IMR-90 (cell line): ENCODE measurements around the gene ADCY9. TPM values are rescaled to one million over a fixed set of nuclear protein-coding genes. Genes with fewer than 3 reads are reported as not detected.
A peak's percentile ranks its signal among the peaks of the same experiment; 100 is the strongest.

ENCODE experiments used
- ATAC-seq: fragments of 200-7000 bp; cut with Tn5 transposase; 2 replicates; pipeline ENCODE4 v1.9.1; 2020; ENCODE audit warnings: low read depth, mild to moderate bottlenecking, moderate library complexity
- BruUV-seq: library from RNA; stranded (reverse); fragments of 400-500 nt; replicated peaks from 2 replicates; lab custom pipeline; 2021; lab: Mats Ljungman, UMichigan
- CTCF ChIA-PET: fragments of 300-600 bp; formaldehyde crosslinking; extraction: SDS; loops from one replicate; lab custom pipeline; 2021; ENCODE audit warnings: antibody characterized with exemption; lab: Yijun Ruan, JAX
- POLR2A ChIA-PET: fragments of 300-600 bp; sonication (Branson Sonifier 250); formaldehyde crosslinking; loops from one replicate; lab custom pipeline; 2022; ENCODE audit warnings: antibody characterized with exemption; ENCODE audit not compliant: unreplicated experiment; lab: Charles Lee
- DNase-seq: peaks from one replicate; pipeline ENCODE4 v3.0.0; 2013
- H2AFZ ChIP-seq: replicated peaks from 2 replicates; pipeline ENCODE3; 2013; ENCODE audit warnings: low read length, mild to moderate bottlenecking; ENCODE audit not compliant: poor library complexity
- H2AK5ac ChIP-seq: 2 replicates; pipeline ENCODE4 v1.6.1; 2013; ENCODE audit warnings: low read depth, low read length, inconsistent platforms
- H2AK9ac ChIP-seq: replicated peaks from 2 replicates; pipeline ENCODE3; 2013; ENCODE audit warnings: mild to moderate bottlenecking, low read depth, low read length, moderate library complexity; ENCODE audit not compliant: poor library complexity
- H2BK120ac ChIP-seq: 2 replicates; pipeline ENCODE4 v1.6.1; 2013; ENCODE audit warnings: low read depth, low read length, inconsistent platforms
- H2BK15ac ChIP-seq: 3 replicates; pipeline ENCODE4 v1.6.1; 2013; ENCODE audit warnings: low read depth, low read length, inconsistent platforms
- H2BK20ac ChIP-seq: 2 replicates; pipeline ENCODE4 v1.6.1; 2013; ENCODE audit warnings: low read depth, mild to moderate bottlenecking, inconsistent platforms, low read length, moderate library complexity
- H2BK5ac ChIP-seq: 2 replicates; pipeline ENCODE4 v1.6.1; 2013; ENCODE audit warnings: mild to moderate bottlenecking, low read depth, low read length, inconsistent platforms; ENCODE audit not compliant: poor library complexity, severe bottlenecking
- H3K14ac ChIP-seq: replicated peaks from 2 replicates; pipeline ENCODE4 v1.6.1; 2013; ENCODE audit warnings: low read depth, low read length, inconsistent platforms
- H3K18ac ChIP-seq: 2 replicates; pipeline ENCODE4 v1.6.1; 2013; ENCODE audit warnings: low read depth, low read length, control low read depth
- H3K23ac ChIP-seq: 2 replicates; pipeline ENCODE4 v1.6.1; 2013; ENCODE audit warnings: low read depth, low read length, inconsistent platforms
- H3K27ac ChIP-seq: 2 replicates; pipeline ENCODE4 v1.5.1; 2013; ENCODE audit warnings: mild to moderate bottlenecking, control low read depth, low read length; ENCODE audit not compliant: insufficient read depth
- H3K27me3 ChIP-seq: 2 replicates; pipeline ENCODE4 v1.6.1; 2013; ENCODE audit warnings: low read length; ENCODE audit not compliant: control insufficient read depth, insufficient read depth
- H3K36me3 ChIP-seq: 2 replicates; pipeline ENCODE4 v1.6.1; 2013; ENCODE audit warnings: low read length, mixed read lengths; ENCODE audit not compliant: control insufficient read depth, insufficient read depth
- H3K4ac ChIP-seq: 2 replicates; pipeline ENCODE4 v1.6.1; 2013; ENCODE audit warnings: low read depth, low read length, inconsistent platforms
- H3K4me1 ChIP-seq: 2 replicates; pipeline ENCODE4 v1.6.1; 2013; ENCODE audit warnings: low read length, mixed read lengths; ENCODE audit not compliant: control insufficient read depth, insufficient read depth
- H3K4me2 ChIP-seq: 2 replicates; pipeline ENCODE4 v1.6.1; 2013; ENCODE audit warnings: low read depth, mild to moderate bottlenecking, control low read depth, low read length, moderate library complexity
- H3K4me3 ChIP-seq: 2 replicates; pipeline ENCODE4 v1.5.1; 2013; ENCODE audit warnings: low read depth, mild to moderate bottlenecking, control low read depth, low read length, moderate library complexity; ENCODE audit not compliant: insufficient read depth
- H3K56ac ChIP-seq: 2 replicates; pipeline ENCODE4 v1.6.1; 2013; ENCODE audit warnings: low read length, inconsistent platforms; ENCODE audit not compliant: insufficient read depth; ENCODE audit errors: extremely low read depth
- H3K79me1 ChIP-seq, 2 experiments: 2 replicates each; pipeline ENCODE4 v1.6.1; 2013; ENCODE audit warnings: low read length in 2 of 2, inconsistent platforms in 1 of 2, low read depth in 1 of 2
- H3K9ac ChIP-seq: 2 replicates; pipeline ENCODE4 v1.6.1; 2013; ENCODE audit warnings: low read depth, low read length, control low read depth
- H3K9me1 ChIP-seq: 2 replicates; pipeline ENCODE4 v1.6.1; 2013; ENCODE audit warnings: low read length, inconsistent platforms; ENCODE audit not compliant: insufficient read depth
- H3K9me3 ChIP-seq: 2 replicates; pipeline ENCODE4 v1.6.1; 2013; ENCODE audit warnings: low read length; ENCODE audit not compliant: control insufficient read depth, insufficient read depth
- H4K20me1 ChIP-seq: 2 replicates; pipeline ENCODE4 v1.6.1; 2013; ENCODE audit warnings: low read length, inconsistent platforms; ENCODE audit not compliant: insufficient read depth
- H4K5ac ChIP-seq: 2 replicates; pipeline ENCODE4 v1.6.1; 2013; ENCODE audit warnings: mild to moderate bottlenecking, low read depth, low read length, control low read depth
- H4K8ac ChIP-seq, 2 experiments: 2 replicates each; pipeline ENCODE4 v1.6.1; 2013; ENCODE audit warnings: low read depth in 2 of 2, low read length in 2 of 2, control low read depth in 1 of 2, inconsistent platforms in 1 of 2
- H4K91ac ChIP-seq: 2 replicates; pipeline ENCODE4 v1.6.1; 2013; ENCODE audit warnings: low read depth, low read length, inconsistent platforms; ENCODE audit not compliant: insufficient read depth
- BHLHE40 ChIP-seq: fragments of 150-350 bp; IDR thresholded peaks from 2 replicates; pipeline ENCODE4 v1.6.1; 2016; ENCODE audit warnings: mild to moderate bottlenecking, low read depth, low read length
- CEBPB ChIP-seq: IDR thresholded peaks from 2 replicates; pipeline ENCODE4 v1.6.1; 2012; ENCODE audit warnings: low read depth, low read length, improper control_type of control experiment
- CHD1 ChIP-seq: IDR thresholded peaks from 2 replicates; pipeline ENCODE4 v1.6.1; 2012; ENCODE audit warnings: low read depth, low read length, improper control_type of control experiment
- CTCF ChIP-seq: conservative IDR thresholded peaks from 2 replicates; pipeline ENCODE4 v1.5.1; 2012; ENCODE audit warnings: mild to moderate bottlenecking, low read depth, low read length, improper control_type of control experiment
- MAZ ChIP-seq: IDR thresholded peaks from 2 replicates; pipeline ENCODE4 v1.6.1; 2012; ENCODE audit warnings: low read depth, mild to moderate bottlenecking, low read length, improper control_type of control experiment, moderate library complexity, borderline replicate concordance
- MXI1 ChIP-seq: IDR thresholded peaks from 2 replicates; pipeline ENCODE4 v1.6.1; 2012; ENCODE audit warnings: low read depth, mild to moderate bottlenecking, low read length, moderate library complexity, borderline replicate concordance
- NFE2L2 ChIP-seq: fragments of 150-350 bp; IDR thresholded peaks from 2 replicates; pipeline ENCODE4 v1.6.1; 2016; ENCODE audit warnings: low read depth, mild to moderate bottlenecking, low read length
- POLR2A ChIP-seq: IDR thresholded peaks from 2 replicates; pipeline ENCODE4 v1.6.1; 2012; ENCODE audit warnings: mild to moderate bottlenecking, low read depth, low read length
- RAD21 ChIP-seq: IDR thresholded peaks from 2 replicates; pipeline ENCODE4 v1.6.1; 2012; ENCODE audit warnings: low read length, improper control_type of control experiment
- USF2 ChIP-seq: fragments of 150-350 bp; IDR thresholded peaks from 2 replicates; pipeline ENCODE4 v1.6.1; 2017; ENCODE audit warnings: mild to moderate bottlenecking, antibody characterized with exemption, low read length, low read depth
- WGBS, 2 experiments: methylation state at CpG; one replicate each; pipeline versions ENCODE4 v1.1.5 to v1.1.7; 2013; ENCODE audit warnings: missing lambda C conversion rate in 2 of 2; ENCODE audit not compliant: insufficient read length in 1 of 2; ENCODE audit errors: extremely low coverage in 2 of 2; 5-methylcytosine and 5-hydroxymethylcytosine counted together
- dilution Hi-C: fragments of 300-500 bp; cut with HindIII; formaldehyde crosslinking; loops from one replicate; pipeline ENCODE4 v1.14.3; 2018; ENCODE audit warnings: low sequenced_read_pairs; ENCODE audit not compliant: unreplicated experiment
- in situ Hi-C: fragments of 300-500 bp; cut with MboI; formaldehyde crosslinking; loops from 3 replicates; pipeline ENCODE4 v1.14.3; 2019; ENCODE audit warnings: low sequenced_read_pairs, inconsistent platforms, mixed read lengths
- intact Hi-C: fragments of 100-400 bp; cut with micrococcal nuclease; formaldehyde crosslinking; loops from 2 replicates; pipeline ENCODE4 v1.10.0; 2022
- polyA plus RNA-seq, 3 experiments: library from polyadenylated mRNA; depleted of rRNA; stranded (reverse); fragments of >200 nt; gene quantifications; 2 replicates each; pipeline ENCODE4 v1.2.3, GENCODE V29; 2012; ENCODE audit warnings: low replicate concordance in 1 of 3
- total RNA-seq: library from RNA; depleted of rRNA; stranded (reverse); fragments of >200 nt; gene quantifications from 2 replicates; pipeline ENCODE4 v1.2.3, GENCODE V29; 2012

The ADCY9 gene
- total and polyA plus RNA-seq, 2 of the 4 experiments (the other 2 are of a cell fraction) = 5.4 to 12.5 TPM

GRCh38 chr16:3948378-3948995 lies 167.8 kb downstream of the ADCY9 start (continued):
- TF ChIP-seq CTCF = no peak

- peak overlapping the region; percentile 46 for H3K18ac ChIP-seq
- peaks cover 2% of the 10 kb centered on the region; the same call in 1 of the 2 replicates for H3K9me3 ChIP-seq
- H2BK5ac ChIP-seq = peak overlapping the region; percentile 57
- no TSS peak for BruUV-seq
- dilution Hi-C loops (no loop called here), in situ Hi-C loops (no loop called here), intact Hi-C loops (loop anchor here (5.0 kb wide), 1 partner anchor 254 kb away; no protein-coding TSS in a partner anchor)
- H3K4me1 ChIP-seq = peaks cover 21% of the 10 kb centered on the region
- peak overlapping the region; percentile 21 for H4K5ac ChIP-seq
- ChIA-PET POLR2A (no interaction called here), CTCF (no interaction called here)
- peak overlapping the region; percentile 92 for H4K91ac ChIP-seq
- no peak for ATAC-seq
- H2BK120ac ChIP-seq = peak overlapping the region; percentile 85
- peak overlapping the region; percentile 37; the same call in 1 of the 2 replicates for H3K9ac ChIP-seq
- H2AFZ ChIP-seq = no peak overlapping the region
- H3K27ac ChIP-seq = peak overlapping the region; percentile 61
- H3K9me1 ChIP-seq = peaks cover 18% of the 10 kb centered on the region; the same call in 1 of the 2 replicates
- peaks cover 5 to 22% of the 10 kb centered on the region in 2 experiments; a peak in 3 of 4 replicates for H3K79me1 ChIP-seq
- peak overlapping the region; percentile 8 for H3K14ac ChIP-seq
- peak overlapping the region; percentile 84 for H2AK5ac ChIP-seq
- peak overlapping the region; percentile 26; the same call in 1 of the 2 replicates for H3K23ac ChIP-seq
- no peak overlapping the region; the same call in 1 of the 2 replicates for H3K4me2 ChIP-seq
- H3K56ac ChIP-seq = peak overlapping the region; percentile 60; the same call in 1 of the 2 replicates
- H2BK20ac ChIP-seq = peak overlapping the region; percentile 81
- no peaks in the 10 kb centered on the region for H3K27me3 ChIP-seq
- H4K8ac ChIP-seq = peak overlapping the region; percentile 51 to 89; a peak in 3 of 4 replicates
- H4K20me1 ChIP-seq = no peaks in the 10 kb centered on the region
- peak overlapping the region; percentile 43 for H2AK9ac ChIP-seq
- peaks cover 2% of the 10 kb centered on the region; the same call in 1 of the 2 replicates for H3K36me3 ChIP-seq
- WGBS, 2 experiments = 83% methylated on average over 9 of the region's 20 CpGs; no CpG with 5 or more reads in 1 of the 2 experiments
- H2BK15ac ChIP-seq = peak overlapping the region; percentile 88; the same call in 2 of the 3 replicates
- peak overlapping the region; percentile 74 for H3K4ac ChIP-seq
- no peak for DNase-seq
- H3K4me3 ChIP-seq = no peak overlapping the region
- TF ChIP-seq MAZ = no peak
- TF ChIP-seq BHLHE40 = no peak
- no peak for TF ChIP-seq USF2
- TF ChIP-seq RAD21 = no peak
- no peak for TF ChIP-seq NFE2L2
- no peak for TF ChIP-seq CTCF
- TF ChIP-seq CHD1 = no peak
- no peak for TF ChIP-seq CEBPB
- no peak for TF ChIP-seq POLR2A
- no peak for TF ChIP-seq MXI1
These were observed 169.6 kb downstream of the ADCY9 start for GRCh38 chr16:3946604-3947180.
